AG04450 (cell line): ENCODE measurements around the gene GPATCH8. TPM values are rescaled to one million over a fixed set of nuclear protein-coding genes. Genes with fewer than 3 reads are reported as not detected.
"Not testable (repeated sequence)": the region's sequence is repeated elsewhere in the genome, so short reads cannot be mapped to it uniquely, and the experiment has no call there.

ENCODE experiments used
- CTCF ChIA-PET: fragments of 300-600, 350-600 bp; formaldehyde crosslinking; extraction: SDS; loops from one replicate; lab custom pipeline; 2022; ENCODE audit warnings: antibody characterized with exemption, inconsistent platforms; lab: Charles Lee
- POLR2A ChIA-PET: fragments of 350-600 bp; formaldehyde crosslinking; extraction: SDS; loops from one replicate; lab custom pipeline; 2021; ENCODE audit warnings: antibody characterized with exemption, inconsistent platforms; lab: Yijun Ruan, JAX
- DNase-seq: peaks from one replicate; pipeline ENCODE4 v3.0.0-alpha.2; 2011; ENCODE audit warnings: low read depth, low spot score
- H3K27ac ChIP-seq: one replicate; pipeline ENCODE4 v1.5.1; 2012; ENCODE audit warnings: low read depth, low read length, control low read depth
- H3K27me3 ChIP-seq: one replicate; pipeline ENCODE4 v1.6.0; 2012; ENCODE audit warnings: low read length; ENCODE audit not compliant: control insufficient read depth, insufficient read depth
- H3K4me3 ChIP-seq: 2 replicates; pipeline ENCODE4 v1.5.1; 2011; ENCODE audit warnings: mild to moderate bottlenecking, low read depth, low read length, control low read depth
- H3K9me3 ChIP-seq: 2 replicates; pipeline ENCODE4 v1.5.1; 2012; ENCODE audit warnings: low read length; ENCODE audit not compliant: control insufficient read depth, insufficient read depth
- polyA plus RNA-seq: library from polyadenylated mRNA; depleted of rRNA; stranded (reverse); fragments of >200 nt; gene quantifications from 2 replicates; pipeline ENCODE4 v1.2.3, GENCODE V29; 2011
- TF ChIP-seq, protein P1 (sequence below): IDR thresholded peaks from 2 replicates; pipeline ENCODE4 v1.5.1; 2011; ENCODE audit warnings: low read depth, low read length, control low read depth, inconsistent platforms

The GPATCH8 gene
- polyA plus RNA-seq, 1 experiment = 16.4 TPM

DNA sequence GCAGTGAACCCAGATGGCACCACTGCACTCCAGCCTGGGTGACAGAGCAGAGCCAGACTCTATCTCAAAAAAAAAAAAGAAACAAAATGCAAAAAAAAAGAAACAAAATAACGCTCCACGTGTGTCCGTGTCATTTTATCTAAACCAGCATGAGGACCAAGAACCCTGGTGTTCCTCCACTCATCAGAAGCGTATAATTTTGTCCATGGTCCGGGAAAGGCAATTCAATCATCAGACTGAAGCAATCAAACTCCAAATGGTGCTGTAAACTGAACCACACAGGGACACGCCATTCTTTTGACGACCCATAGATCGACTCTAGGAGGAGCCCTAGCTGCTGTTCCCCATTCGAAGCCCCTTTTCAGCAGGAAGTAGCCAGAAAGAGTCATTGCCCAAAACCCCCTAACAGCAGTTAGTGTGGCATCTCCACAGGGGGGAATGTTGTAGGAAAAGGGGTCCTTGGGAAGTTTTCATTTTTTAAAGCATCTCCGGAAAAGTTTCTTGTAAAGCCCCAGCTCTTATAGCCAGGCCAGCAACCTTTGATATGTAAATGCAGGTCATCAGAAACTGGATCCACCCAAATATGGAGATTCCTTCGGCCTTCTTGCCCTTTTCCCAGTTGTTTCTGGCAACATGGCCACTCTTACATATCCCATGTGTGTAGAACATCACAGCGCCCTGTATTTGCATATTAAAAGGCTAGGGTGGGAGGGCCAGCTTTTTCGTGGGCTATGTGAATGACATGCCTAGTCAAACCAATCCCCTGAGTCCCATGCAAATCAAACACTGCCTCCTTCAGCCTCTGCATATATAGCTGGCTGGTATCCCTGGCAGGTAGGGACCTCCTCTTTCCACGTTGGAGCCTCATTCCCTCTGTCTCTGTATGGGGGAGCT lies 8.3 kb upstream of the GPATCH8 start:
- not testable (repeated sequence) for H3K27me3 ChIP-seq, H3K9me3 ChIP-seq, H3K4me3 ChIP-seq, H3K27ac ChIP-seq, DNase-seq
- CTCF ChIA-PET = interaction anchor here (0.7 to 1.7 kb wide), 5 partner anchors 12 to 180 kb away, joined by 3 to 12 read pairs (median 4); no protein-coding TSS in a partner anchor
- POLR2A ChIA-PET = interaction anchor here (0.6 kb wide), 1 partner anchor 44 kb away, joined by 4 read pairs; no protein-coding TSS in a partner anchor

DNA sequence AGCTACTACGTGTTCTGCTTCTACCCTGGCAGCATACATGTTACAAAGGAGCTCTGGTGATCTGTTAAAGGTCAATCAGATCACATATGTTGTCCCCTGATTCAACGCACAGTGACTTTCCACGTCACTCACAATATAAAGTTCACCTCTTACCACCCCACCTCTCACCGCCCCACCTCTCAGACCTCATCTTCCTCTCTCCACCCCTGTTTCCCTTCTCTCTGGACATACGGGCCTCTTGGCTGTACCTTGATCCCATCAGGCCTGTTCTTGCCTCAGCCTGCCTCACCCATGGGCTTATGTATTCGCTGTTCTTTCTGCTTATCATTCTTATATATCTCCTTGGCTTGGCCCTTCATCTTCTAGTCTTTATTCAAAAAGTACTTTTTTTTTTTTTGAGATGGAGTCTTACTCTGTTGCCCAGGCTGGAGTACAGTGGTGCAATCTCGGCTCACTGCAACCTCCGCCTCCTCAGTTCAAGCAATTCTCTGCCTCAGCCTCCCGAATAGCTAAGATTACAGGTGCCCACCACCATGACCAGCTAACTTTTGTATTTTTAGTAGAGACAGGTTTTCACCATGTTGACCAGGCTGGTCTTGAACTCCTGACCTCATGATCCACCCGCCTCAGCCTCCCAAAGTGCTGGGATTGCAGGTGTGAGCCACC lies 3.9 kb upstream of the GPATCH8 start:
- H3K9me3 ChIP-seq, H3K27ac ChIP-seq, H3K27me3 ChIP-seq, DNase-seq, H3K4me3 ChIP-seq, POLR2A ChIA-PET: not testable (repeated sequence)
- CTCF ChIA-PET = interaction anchor here (1.8 kb wide), 1 partner anchor 27 kb away, joined by 5 read pairs; no protein-coding TSS in a partner anchor

DNA sequence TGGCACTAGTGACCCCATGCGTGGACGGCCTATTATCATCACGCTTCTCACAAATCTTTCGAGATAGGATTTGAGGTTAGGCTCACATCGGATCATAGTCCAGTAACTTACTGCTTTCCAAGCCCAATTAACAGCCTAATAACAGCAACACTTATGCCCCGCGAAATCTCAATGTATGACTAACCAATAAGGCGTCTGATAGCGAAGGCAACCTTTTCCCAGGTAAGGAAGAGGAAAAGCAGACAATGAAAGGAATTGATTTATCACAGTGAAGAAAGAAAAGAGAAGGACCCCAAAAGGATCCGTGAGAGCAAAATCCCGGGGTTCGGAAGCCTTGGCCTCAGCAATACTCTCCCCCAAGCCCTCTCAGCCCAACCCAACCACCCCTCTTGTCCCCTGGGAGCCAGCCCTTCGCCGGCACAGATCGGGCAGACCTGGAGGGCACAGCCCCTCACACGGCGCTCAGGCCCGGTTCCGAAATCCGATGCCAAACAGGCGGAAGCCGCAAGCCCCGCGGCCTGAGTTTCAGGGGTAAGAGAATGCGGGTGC lies 534 bp downstream of the GPATCH8 start:
- Histone ChIP-seq H3K4me3 (peak overlapping the region; percentile 94), H3K9me3 (no peaks in the 10 kb centered on the region; the same call in 1 of the 2 replicates), H3K27me3 (no peaks in the 10 kb centered on the region), H3K27ac (peak overlapping the region; percentile 93)
- ChIA-PET POLR2A (interaction anchor here (1.0 to 1.4 kb wide), 2 partner anchors 21 to 55 kb away, joined by 5 read pairs; partner anchors contain the start of gene FZD2), CTCF (interaction anchor here (0.7 kb wide), 1 partner anchor 29 kb away, joined by 7 read pairs; no protein-coding TSS in a partner anchor)
- DNase-seq = no peak
- TF ChIP-seq, protein P1, sequence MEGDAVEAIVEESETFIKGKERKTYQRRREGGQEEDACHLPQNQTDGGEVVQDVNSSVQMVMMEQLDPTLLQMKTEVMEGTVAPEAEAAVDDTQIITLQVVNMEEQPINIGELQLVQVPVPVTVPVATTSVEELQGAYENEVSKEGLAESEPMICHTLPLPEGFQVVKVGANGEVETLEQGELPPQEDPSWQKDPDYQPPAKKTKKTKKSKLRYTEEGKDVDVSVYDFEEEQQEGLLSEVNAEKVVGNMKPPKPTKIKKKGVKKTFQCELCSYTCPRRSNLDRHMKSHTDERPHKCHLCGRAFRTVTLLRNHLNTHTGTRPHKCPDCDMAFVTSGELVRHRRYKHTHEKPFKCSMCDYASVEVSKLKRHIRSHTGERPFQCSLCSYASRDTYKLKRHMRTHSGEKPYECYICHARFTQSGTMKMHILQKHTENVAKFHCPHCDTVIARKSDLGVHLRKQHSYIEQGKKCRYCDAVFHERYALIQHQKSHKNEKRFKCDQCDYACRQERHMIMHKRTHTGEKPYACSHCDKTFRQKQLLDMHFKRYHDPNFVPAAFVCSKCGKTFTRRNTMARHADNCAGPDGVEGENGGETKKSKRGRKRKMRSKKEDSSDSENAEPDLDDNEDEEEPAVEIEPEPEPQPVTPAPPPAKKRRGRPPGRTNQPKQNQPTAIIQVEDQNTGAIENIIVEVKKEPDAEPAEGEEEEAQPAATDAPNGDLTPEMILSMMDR = no peak

DNA sequence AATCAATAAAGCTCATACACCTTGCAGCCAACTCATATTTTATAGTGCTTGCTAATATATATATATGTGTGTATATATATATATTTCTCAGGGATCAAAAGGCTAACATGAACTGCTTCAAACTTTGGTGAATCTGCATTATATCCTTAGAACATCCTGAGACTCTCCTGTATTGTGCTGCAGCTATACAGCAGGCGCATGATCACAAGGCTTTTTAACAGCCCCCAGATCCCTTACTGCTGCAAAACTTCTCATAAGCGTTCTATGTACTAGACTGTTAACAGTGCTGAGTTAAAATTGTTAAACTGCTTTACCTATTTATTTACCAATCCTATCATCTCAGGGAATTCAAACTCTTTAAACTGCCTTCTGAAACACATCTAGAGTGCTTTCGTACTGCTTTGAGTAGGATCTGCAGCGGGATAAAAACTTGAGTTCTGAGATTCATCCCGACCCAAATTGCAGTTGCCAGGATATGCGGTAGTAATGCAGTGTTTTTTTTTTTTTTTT lies 1.3 kb downstream of the GPATCH8 start:
- TF ChIP-seq, protein P1 = no peak
- Histone ChIP-seq H3K27ac (no peak overlapping the region), H3K9me3 (no peaks in the 10 kb centered on the region; the same call in 1 of the 2 replicates), H3K4me3 (peak overlapping the region; percentile 94), H3K27me3 (no peaks in the 10 kb centered on the region)
- ChIA-PET CTCF (interaction anchor here (0.7 kb wide), 1 partner anchor 29 kb away, joined by 7 read pairs; no protein-coding TSS in a partner anchor), POLR2A (no interaction called here)
- no peak for DNase-seq

DNA sequence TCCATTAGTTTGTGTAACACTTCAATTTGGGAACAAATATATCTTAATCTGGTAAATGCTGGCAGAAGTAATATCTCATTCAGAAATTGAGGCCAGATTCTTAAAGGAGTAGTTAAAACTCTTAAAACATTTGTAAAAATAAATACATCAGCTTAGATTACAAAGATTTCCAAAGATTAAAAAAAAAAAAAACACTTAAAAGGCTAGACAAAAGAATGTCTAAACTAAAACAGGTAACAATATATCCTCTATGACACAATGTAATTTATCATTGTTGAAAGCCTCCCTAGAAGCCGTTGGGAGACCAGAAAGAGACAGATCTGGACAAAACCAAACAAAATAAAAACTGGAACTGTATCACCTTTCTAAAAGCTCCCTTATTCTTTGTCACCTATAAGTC lies 3.5 kb downstream of the GPATCH8 start:
- Histone ChIP-seq H3K9me3 (no peaks in the 10 kb centered on the region; the same call in 1 of the 2 replicates), H3K4me3 (no peak overlapping the region), H3K27me3 (no peaks in the 10 kb centered on the region), H3K27ac (no peak overlapping the region)
- no peak for DNase-seq
- TF ChIP-seq, protein P1 = no peak
- CTCF ChIA-PET = interaction anchor here (0.9 kb wide), 1 partner anchor 30 kb away, joined by 4 read pairs; no protein-coding TSS in a partner anchor
- POLR2A ChIA-PET = no interaction called here
